ENCODE data around the gene KIF4A. TPM values are rescaled to one million over a fixed set of nuclear protein-coding genes. Genes with fewer than 3 reads are reported as not detected.

The KIF4A gene
- total and polyA plus RNA-seq, 9 of the 15 experiments (the other 6 are each of a cell fraction or from before 2014, with no cell fraction given) = 13.0 to 42.7 (median 35.9) TPM

DNA sequence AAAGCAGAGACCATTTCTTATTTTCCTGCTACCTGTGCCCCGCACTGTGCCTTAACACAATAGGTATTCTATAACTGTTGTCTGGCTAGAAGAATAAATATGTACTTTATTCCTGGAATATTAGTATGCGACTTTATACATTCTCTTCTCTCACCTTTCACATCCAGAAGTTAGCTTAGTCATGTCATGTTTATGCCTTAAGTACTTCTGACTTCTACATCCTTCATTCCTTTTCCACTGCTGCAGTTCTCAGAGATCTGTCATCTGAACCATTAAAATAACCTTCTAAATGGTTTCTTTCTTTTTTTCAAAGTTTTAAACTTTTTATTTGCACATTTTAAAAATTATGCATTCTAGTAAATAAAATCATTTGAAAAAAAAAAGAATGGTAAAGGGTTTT lies 34.4 kb downstream of the KIF4A start (continued):
- TF ChIP-seq, protein P1, sequence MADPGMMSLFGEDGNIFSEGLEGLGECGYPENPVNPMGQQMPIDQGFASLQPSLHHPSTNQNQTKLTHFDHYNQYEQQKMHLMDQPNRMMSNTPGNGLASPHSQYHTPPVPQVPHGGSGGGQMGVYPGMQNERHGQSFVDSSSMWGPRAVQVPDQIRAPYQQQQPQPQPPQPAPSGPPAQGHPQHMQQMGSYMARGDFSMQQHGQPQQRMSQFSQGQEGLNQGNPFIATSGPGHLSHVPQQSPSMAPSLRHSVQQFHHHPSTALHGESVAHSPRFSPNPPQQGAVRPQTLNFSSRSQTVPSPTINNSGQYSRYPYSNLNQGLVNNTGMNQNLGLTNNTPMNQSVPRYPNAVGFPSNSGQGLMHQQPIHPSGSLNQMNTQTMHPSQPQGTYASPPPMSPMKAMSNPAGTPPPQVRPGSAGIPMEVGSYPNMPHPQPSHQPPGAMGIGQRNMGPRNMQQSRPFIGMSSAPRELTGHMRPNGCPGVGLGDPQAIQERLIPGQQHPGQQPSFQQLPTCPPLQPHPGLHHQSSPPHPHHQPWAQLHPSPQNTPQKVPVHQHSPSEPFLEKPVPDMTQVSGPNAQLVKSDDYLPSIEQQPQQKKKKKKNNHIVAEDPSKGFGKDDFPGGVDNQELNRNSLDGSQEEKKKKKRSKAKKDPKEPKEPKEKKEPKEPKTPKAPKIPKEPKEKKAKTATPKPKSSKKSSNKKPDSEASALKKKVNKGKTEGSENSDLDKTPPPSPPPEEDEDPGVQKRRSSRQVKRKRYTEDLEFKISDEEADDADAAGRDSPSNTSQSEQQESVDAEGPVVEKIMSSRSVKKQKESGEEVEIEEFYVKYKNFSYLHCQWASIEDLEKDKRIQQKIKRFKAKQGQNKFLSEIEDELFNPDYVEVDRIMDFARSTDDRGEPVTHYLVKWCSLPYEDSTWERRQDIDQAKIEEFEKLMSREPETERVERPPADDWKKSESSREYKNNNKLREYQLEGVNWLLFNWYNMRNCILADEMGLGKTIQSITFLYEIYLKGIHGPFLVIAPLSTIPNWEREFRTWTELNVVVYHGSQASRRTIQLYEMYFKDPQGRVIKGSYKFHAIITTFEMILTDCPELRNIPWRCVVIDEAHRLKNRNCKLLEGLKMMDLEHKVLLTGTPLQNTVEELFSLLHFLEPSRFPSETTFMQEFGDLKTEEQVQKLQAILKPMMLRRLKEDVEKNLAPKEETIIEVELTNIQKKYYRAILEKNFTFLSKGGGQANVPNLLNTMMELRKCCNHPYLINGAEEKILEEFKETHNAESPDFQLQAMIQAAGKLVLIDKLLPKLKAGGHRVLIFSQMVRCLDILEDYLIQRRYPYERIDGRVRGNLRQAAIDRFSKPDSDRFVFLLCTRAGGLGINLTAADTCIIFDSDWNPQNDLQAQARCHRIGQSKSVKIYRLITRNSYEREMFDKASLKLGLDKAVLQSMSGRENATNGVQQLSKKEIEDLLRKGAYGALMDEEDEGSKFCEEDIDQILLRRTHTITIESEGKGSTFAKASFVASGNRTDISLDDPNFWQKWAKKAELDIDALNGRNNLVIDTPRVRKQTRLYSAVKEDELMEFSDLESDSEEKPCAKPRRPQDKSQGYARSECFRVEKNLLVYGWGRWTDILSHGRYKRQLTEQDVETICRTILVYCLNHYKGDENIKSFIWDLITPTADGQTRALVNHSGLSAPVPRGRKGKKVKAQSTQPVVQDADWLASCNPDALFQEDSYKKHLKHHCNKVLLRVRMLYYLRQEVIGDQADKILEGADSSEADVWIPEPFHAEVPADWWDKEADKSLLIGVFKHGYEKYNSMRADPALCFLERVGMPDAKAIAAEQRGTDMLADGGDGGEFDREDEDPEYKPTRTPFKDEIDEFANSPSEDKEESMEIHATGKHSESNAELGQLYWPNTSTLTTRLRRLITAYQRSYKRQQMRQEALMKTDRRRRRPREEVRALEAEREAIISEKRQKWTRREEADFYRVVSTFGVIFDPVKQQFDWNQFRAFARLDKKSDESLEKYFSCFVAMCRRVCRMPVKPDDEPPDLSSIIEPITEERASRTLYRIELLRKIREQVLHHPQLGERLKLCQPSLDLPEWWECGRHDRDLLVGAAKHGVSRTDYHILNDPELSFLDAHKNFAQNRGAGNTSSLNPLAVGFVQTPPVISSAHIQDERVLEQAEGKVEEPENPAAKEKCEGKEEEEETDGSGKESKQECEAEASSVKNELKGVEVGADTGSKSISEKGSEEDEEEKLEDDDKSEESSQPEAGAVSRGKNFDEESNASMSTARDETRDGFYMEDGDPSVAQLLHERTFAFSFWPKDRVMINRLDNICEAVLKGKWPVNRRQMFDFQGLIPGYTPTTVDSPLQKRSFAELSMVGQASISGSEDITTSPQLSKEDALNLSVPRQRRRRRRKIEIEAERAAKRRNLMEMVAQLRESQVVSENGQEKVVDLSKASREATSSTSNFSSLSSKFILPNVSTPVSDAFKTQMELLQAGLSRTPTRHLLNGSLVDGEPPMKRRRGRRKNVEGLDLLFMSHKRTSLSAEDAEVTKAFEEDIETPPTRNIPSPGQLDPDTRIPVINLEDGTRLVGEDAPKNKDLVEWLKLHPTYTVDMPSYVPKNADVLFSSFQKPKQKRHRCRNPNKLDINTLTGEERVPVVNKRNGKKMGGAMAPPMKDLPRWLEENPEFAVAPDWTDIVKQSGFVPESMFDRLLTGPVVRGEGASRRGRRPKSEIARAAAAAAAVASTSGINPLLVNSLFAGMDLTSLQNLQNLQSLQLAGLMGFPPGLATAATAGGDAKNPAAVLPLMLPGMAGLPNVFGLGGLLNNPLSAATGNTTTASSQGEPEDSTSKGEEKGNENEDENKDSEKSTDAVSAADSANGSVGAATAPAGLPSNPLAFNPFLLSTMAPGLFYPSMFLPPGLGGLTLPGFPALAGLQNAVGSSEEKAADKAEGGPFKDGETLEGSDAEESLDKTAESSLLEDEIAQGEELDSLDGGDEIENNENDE (IDR thresholded peaks at IDR 0.05; ENCODE audit: low read depth, low read length) = no peak
- no peak for TF ChIP-seq SIN3B (IDR thresholded peaks at IDR 0.05; ENCODE audit: low read depth)
- TF ChIP-seq RBM15 (IDR thresholded peaks at IDR 0.05; ENCODE audit: insufficient read depth, low read length) = no peak

All from K562 (cell line).